Spinal cord (tissue), 10 donors: ENCODE results near the gene GTF2A1. TPM values are rescaled to one million over a fixed set of nuclear protein-coding genes. Genes with fewer than 3 reads are reported as not detected.

Experiments used
- DNase-seq, 6 donors: peaks; one replicate each; pipeline versions ENCODE4 v3.0.0 to v3.0.0-alpha.2; 2013 to 2015; ENCODE audit warnings: low spot score in 6 of 6, low read depth in 4 of 6
- H3K27ac ChIP-seq: one replicate; pipeline ENCODE4 v1.5.1; 2013; ENCODE audit warnings: low read depth, low read length, control low read depth
- H3K27me3 ChIP-seq: one replicate; pipeline ENCODE4 v1.6.1; 2013; ENCODE audit warnings: low read length; ENCODE audit not compliant: control insufficient read depth, insufficient read depth
- H3K36me3 ChIP-seq: one replicate; pipeline ENCODE4 v1.6.1; 2013; ENCODE audit warnings: low read length; ENCODE audit not compliant: control insufficient read depth, insufficient read depth
- H3K4me1 ChIP-seq: one replicate; pipeline ENCODE4 v1.6.1; 2013; ENCODE audit warnings: low read length; ENCODE audit not compliant: control insufficient read depth, insufficient read depth
- H3K4me3 ChIP-seq: one replicate; pipeline ENCODE4 v1.5.1; 2013; ENCODE audit warnings: low read depth, low read length, control low read depth
- H3K9me3 ChIP-seq: one replicate; pipeline ENCODE4 v1.6.1; 2013; ENCODE audit warnings: low read length; ENCODE audit not compliant: control insufficient read depth, insufficient read depth
- WGBS: methylation state at CpG from one replicate; pipeline ENCODE4 v1.1.5; 2013; ENCODE audit warnings: missing lambda C conversion rate; ENCODE audit not compliant: insufficient coverage; 5-methylcytosine and 5-hydroxymethylcytosine counted together
- long read RNA-seq, 4 donors: transcript quantifications; one replicate each; lab custom pipeline, GENCODE V29; 2026
- polyA plus RNA-seq, 2 donors: library from polyadenylated mRNA; unstranded; fragments of 120-200 nt; gene quantifications; one replicate each; pipeline ENCODE4 v1.2.1, GENCODE V29; 2013; ENCODE audit not compliant: insufficient read length in 2 of 2
- total RNA-seq, 2 donors: library from RNA; depleted of rRNA in 1 of 2; stranded (reverse); fragments of 120-200 nt in 1 of 2; fragments of >200 nt in 1 of 2; gene quantifications; one replicate each; pipeline versions ENCODE4 v1.2.3 to v1.2.4, GENCODE V29; 2013 to 2014
- donor health status: healthy.

GTF2A1 gene
- total RNA-seq (10 to 100 TPM; 32.2 to 59.0 TPM), polyA plus RNA-seq (10 to 100 TPM; 28.9 to 38.8 TPM)
- long read RNA-seq, donor 1, full-length matches to known transcripts, result 7 of 129 reads
- long read RNA-seq, donor 1, partial matches to known transcripts, result 122 of 129 reads
- long read RNA-seq, donor 1, other reads (novel, unspliced or antisense), result 0 of 129 reads
- long read RNA-seq, donor 2, partial matches to known transcripts, result 46 of 46 reads
- long read RNA-seq, donor 2, other reads (novel, unspliced or antisense), result 0 of 46 reads
- long read RNA-seq, donor 3, full-length matches to known transcripts, result 1 of 61 reads
- long read RNA-seq, donor 3, partial matches to known transcripts, result 60 of 61 reads
- long read RNA-seq, donor 3, other reads (novel, unspliced or antisense), result 0 of 61 reads
- long read RNA-seq, donor 4, full-length matches to known transcripts, result 3 of 76 reads
- long read RNA-seq, donor 4, partial matches to known transcripts, result 73 of 76 reads
- long read RNA-seq, donor 4, other reads (novel, unspliced or antisense), result 0 of 76 reads

DNA sequence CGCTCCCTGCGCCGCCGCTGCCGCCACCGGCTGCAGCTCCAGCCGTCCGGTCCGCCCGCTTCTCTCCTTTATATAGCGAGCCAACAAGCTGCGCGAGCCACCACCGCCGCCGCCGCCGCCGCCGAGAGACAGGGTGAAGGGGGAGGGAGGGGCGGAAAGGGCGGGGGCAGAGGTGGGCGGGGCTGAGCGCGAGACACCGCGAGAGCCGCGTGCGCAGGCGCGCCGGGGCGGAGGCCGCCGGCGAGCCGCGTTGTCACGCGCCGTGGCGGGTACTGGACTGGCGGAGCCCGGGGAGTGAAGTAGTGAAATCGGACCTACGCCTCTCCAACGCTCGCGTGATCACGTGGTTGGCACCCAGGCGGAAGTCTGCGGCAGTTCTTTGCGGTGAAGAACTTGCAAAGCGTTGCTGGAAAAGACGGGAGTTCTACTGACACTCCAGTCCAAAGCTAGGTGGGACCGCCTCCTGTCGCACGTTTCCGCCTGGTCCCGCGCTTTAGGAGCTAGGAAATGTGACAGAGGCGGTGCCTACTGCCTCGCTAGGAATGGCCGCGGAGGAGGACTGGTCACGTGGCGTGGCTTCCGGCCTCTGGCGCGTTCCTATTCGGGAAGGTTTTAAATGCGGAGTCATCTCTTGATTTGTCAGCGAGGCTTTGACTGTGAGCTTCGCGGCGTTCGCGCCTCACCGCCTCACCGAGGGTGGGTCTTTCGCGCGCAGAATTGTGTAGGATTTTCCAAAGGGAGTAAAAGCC is at the start of gene GTF2A1:
GTF2A1 (minus strand) TSS at position 130 of the 749 bp plus-strand sequence. CDS start 441 bp downstream, outside the sequence.
- Histone ChIP-seq H3K4me1 (peaks cover 4% of the 10 kb centered on the region), H3K27ac (peak within 1 kb of the TSS; percentile 99), H3K9me3 (no peaks in the 10 kb centered on the region), H3K4me3 (peak within 1 kb of the TSS; percentile 82), H3K36me3 (no peaks in the 10 kb centered on the region), H3K27me3 (no peaks in the 10 kb centered on the region)
- DNase-seq, result peak; percentile 87 to 99 (median 96)
- WGBS, result under 1% methylated on average over 63 of the region's 84 CpGs

DNA sequence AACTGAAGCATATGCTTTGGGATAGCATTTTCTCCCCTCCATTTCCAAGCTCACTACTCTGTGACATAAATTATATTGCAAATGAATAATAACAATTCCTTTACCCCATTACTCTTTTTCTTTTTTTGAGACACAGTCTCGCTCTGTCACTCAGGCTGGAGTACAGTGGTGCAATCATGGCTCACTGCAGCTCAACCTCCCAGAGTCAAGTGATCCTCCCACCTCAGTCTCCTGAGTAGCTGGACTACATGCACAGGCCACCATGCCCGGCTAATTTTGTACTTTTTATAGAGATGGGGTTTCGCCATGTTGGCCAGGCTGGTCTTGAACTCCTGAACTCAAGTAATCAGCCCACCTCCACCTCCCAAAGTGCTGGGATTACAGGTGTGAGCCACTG is 49.2 kb upstream of the GTF2A1 start:
- Histone ChIP-seq H3K36me3 (peaks cover 8% of the 10 kb centered on the region), H3K9me3 (no peaks in the 10 kb centered on the region), H3K27ac (no peak overlapping the region), H3K4me1 (peaks cover 8% of the 10 kb centered on the region), H3K4me3 (no peak overlapping the region), H3K27me3 (no peaks in the 10 kb centered on the region)
- 80% methylated on average over 3 of the region's 3 CpGs for WGBS
- no peak for DNase-seq

DNA sequence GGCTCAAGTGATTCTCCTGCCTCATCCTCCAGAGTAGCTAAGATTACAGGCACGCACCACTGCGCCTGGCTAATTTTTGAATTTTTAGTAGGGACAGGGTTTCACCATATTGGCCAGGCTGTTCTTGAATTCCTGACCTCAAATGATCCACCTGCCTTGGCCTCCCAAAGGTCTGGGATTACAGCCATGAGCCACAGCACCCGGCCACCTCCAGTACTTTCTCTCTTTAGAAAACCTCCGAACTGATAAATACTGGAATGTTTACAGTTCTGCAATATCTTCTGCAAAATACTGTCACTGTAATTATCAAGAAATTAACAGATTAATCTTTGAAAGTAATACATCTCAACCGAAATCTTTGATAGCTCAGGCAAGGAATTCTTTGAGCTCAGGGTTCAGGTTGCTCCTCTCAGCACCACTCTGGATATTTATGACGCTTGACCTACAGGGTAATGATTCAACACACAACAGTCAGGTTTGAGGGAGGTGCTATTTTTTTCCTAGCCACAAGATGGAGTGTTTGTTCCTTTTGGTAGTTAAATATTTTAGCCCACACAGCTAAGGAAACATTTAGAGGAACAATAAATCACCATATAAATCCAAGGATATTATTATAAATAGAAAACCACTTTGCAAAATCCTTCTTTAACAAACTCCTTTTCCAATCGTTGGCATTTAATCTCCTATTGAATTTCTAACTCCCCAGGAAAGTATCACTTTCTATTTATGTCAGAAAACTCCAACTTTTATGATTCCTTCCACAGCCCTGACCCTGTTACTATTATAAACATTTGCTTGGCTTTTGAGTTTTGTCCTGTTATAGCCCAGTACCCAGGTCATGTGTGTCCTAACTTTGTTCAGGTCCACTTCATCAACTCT is 48.6 kb upstream of the GTF2A1 start:
- Histone ChIP-seq H3K27me3 (no peaks in the 10 kb centered on the region), H3K4me1 (peaks cover 8% of the 10 kb centered on the region), H3K9me3 (no peaks in the 10 kb centered on the region), H3K27ac (no peak overlapping the region), H3K36me3 (peaks cover 8% of the 10 kb centered on the region), H3K4me3 (no peak overlapping the region)
- peak in 4 of 6 donors; percentile 49 to 88 (median 67) for DNase-seq
- 60% methylated on average over 3 of the region's 7 CpGs for WGBS

DNA sequence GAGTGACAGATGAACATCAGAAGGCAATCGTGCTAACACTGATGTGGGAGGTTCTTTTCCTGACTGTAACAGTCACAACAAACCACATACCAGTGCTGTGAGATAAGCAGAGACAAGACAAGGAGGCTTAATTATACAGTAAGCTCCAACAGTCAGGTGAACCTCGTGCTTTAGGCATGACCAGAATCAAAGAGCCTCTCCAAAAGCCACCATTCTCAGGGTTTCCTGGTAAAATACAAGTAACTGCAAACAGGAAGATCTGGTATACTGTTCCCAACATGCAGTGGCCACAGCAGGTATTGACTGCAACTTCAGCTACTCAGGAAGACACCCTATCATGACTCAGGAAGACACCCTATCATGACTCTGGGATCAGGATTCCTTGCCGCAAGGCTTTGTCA is 47.3 kb upstream of the GTF2A1 start:
- WGBS, result 92% methylated on average over 2 of the region's 3 CpGs
- no peak for DNase-seq
- no peak overlapping the region for H3K27ac ChIP-seq
- no peaks in the 10 kb centered on the region for H3K9me3 ChIP-seq
- peaks cover 4% of the 10 kb centered on the region for H3K36me3 ChIP-seq
- H3K27me3 ChIP-seq, result no peaks in the 10 kb centered on the region
- no peak overlapping the region for H3K4me3 ChIP-seq
- H3K4me1 ChIP-seq, result peaks cover 8% of the 10 kb centered on the region

DNA sequence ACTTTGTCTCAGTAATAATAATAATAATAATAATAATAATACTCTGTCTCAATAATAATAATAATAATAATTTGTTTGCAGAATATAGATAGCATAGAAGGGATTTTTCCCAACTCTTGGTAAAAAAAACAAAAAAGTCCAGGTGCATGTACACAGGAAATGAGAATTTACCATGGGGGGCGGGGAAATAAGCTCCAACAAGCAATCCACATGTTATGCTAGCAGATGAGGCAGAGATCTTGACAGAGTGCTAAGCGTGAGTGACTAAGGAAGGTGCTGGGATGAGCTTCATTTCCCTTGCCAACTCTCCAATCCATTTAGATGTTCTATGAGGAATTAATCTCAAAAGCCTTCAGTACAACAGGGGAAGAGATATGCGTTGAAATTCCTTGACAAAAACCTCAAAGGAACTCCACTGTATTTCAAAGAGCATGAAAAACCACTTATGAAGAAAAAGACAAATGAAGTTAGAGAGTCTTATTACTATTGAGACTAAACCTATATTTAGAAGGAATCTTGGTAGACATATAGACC is 44.9 kb upstream of the GTF2A1 start:
- Histone ChIP-seq H3K36me3 (peaks cover 4% of the 10 kb centered on the region), H3K9me3 (no peaks in the 10 kb centered on the region), H3K27ac (no peak overlapping the region), H3K4me1 (peaks cover 6% of the 10 kb centered on the region), H3K4me3 (no peak overlapping the region), H3K27me3 (no peaks in the 10 kb centered on the region)
- WGBS, result no CpG with 5 or more reads among the region's 3 CpGs
- no peak for DNase-seq

DNA sequence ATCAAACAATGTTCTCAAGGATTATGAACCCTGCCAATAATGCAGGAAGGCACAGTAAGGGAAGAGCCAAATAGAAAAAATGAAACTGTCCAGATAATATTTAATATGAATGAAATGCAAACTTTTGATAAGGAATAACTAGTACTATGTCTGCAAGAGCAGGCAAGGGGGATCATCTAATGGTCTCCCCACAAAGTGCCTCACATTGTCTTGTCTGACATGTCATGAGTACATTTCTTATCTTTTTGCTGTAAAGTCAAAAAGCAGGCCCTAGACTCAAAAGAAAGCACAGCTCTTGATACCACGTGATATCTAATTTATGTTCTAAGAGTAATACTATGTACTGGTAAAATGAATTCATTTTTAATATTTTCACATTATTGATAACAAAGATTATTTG is 43.9 kb upstream of the GTF2A1 start:
- Histone ChIP-seq H3K36me3 (no peaks in the 10 kb centered on the region), H3K4me3 (no peak overlapping the region), H3K27me3 (no peaks in the 10 kb centered on the region), H3K27ac (no peak overlapping the region), H3K4me1 (no peaks in the 10 kb centered on the region), H3K9me3 (no peaks in the 10 kb centered on the region)
- no peak for DNase-seq
- no CpG with 5 or more reads among the region's 1 CpG for WGBS

DNA sequence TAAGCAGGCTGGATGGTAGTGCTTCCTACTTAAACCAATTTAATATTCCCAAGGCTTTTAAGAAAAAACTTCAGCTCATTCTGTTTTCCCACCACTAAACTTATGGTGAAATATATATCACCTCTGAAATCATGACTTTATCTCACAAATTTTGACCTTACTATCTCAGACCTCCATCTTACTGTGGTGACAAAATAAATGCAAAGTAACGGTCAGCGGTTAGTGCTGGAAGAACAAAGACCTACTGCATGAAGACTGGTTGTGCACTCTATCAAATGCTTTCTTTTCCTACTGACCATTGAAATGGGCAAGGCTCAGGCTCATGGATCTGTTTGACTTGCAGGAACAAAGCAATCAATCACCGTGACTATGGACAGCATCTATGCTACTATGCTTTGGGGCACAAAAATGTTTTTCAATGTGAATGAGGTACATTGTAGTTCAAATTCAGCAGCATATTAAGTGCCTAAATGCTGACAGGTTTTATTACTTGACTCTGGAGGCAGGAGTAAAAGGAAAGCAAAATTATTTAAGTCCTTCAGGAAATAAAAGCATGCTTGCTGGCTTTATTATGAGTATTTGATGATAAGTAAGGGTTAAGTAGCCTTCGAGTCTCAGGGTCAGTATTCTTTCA is 43.1 kb upstream of the GTF2A1 start:
- H3K4me3 ChIP-seq, result no peak overlapping the region
- 43% methylated on average over 3 of the region's 4 CpGs for WGBS
- DNase-seq, result no peak
- H3K27ac ChIP-seq, result no peak overlapping the region
- H3K4me1 ChIP-seq, result no peaks in the 10 kb centered on the region
- no peaks in the 10 kb centered on the region for H3K27me3 ChIP-seq
- no peaks in the 10 kb centered on the region for H3K9me3 ChIP-seq
- no peaks in the 10 kb centered on the region for H3K36me3 ChIP-seq

DNA sequence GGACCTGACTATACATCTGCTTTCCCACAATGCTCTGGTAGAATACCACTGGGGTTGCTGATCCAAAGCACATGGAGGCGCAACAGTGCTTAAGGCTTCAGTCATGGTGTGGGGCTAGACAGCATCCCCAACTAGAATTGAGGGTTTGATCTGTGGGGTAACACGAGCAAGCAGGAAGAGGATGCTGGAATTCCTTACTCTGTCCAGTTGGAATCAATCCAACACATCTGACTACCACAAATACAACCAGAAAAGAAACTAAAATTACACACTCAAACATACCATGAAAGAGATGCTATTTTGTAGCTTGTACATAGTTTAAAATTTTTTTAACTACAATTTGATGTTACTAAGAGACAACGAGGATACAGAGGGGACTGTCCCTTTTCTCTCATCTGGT is 40.4 kb upstream of the GTF2A1 start:
- Histone ChIP-seq H3K36me3 (no peaks in the 10 kb centered on the region), H3K27me3 (no peaks in the 10 kb centered on the region), H3K4me3 (no peak overlapping the region), H3K27ac (no peak overlapping the region), H3K9me3 (no peaks in the 10 kb centered on the region), H3K4me1 (no peaks in the 10 kb centered on the region)
- WGBS, result no CpG with 5 or more reads among the region's 3 CpGs
- DNase-seq, result no peak
